Measurements from ENCODE around the gene PPP6R2. TPM values are rescaled to one million over a fixed set of nuclear protein-coding genes. Genes with fewer than 3 reads are reported as not detected.

The PPP6R2 gene
- polyA plus RNA-seq, 2 of the 4 experiments (the other 2 are of a cell fraction), result 9.6 to 14.7 TPM

DNA sequence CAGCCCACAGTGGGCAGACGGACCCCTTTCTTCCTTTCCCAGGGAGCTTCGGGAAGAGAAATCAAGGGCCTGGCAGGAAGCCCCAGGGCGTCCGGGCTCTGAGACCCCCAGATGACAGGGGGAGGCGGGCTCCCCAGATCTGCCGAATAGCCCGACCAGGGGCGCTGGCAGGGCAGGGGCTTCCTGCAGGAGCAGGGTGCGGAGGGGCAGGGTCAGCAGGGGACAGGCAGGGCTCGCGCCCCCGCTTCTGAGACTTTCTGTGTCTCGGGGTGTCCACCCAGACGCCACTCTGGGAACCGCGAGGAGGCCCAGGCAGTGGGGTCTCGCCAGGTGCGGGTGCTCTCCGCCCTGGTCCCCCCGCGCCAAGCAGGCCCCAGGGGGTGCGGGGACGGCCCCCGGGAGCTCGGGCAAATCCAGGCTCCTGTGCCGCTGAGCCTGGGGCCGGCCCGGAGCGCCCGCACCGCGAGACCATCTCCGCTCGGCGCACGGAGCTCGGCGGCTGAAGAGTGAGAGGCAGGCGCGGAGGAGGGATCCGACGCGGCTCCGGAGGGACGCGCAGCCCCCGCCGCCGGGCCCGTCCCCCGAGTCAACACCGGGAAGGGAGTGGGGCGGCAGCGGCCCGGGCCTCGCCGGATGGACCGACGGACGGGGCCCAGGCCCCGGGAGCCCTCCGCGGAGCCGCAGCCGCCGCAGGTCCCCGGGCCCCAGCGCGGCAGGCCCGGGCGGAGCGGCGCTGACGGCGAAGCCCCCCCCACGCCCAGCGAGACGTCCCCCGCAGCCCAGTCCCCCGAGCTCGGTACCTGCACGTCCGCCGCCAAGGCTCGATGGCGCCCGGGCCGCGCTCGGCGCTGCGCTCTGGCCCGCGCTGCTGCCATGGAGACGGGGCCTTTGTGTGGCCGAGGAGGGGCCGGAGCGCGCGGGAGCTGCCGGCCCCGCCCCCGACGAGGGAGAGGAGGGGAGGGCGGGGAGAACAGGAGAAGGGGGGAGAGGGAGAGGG lies 36.1 kb upstream of the PPP6R2 start, which contains the start of gene PLXNB2:
Gene PLXNB2 (minus strand): TSS at position 894 of the 997 bp plus-strand sequence. CDS start 17,062 bp downstream, outside the sequence.
- ChIA-PET POLR2A (interaction anchor here (1.4 to 2.3 kb wide), 3 partner anchors 11 to 20 kb away, joined by 3 to 11 read pairs (median 5); partner anchors contain the start of gene DENND6B), CTCF (interaction anchor here (0.9 to 5.7 kb wide), 8 partner anchors 10 to 60 kb away, joined by 3 to 57 read pairs (median 4); partner anchors contain the start of gene DENND6B)
- Histone ChIP-seq H3K4me1 (peaks cover 48% of the 10 kb centered on the region), H3K27ac (peak within 1 kb of the TSS; percentile 98 to 100), H3K4me3 (peak within 1 kb of the TSS; percentile 100), H3K4me2 (peak within 1 kb of the TSS; percentile 96), H3K9me3 (no peaks in the 10 kb centered on the region)
- no peak for ATAC-seq
- WGBS (ENCODE audit: missing lambda C conversion rate), result 0% methylated on average over 1 of the region's 105 CpGs
- peak in 1 of 2 experiments; percentile 42; a peak in 1 of 5 replicates for TF ChIP-seq JUN (IDR thresholded peaks at IDR 0.05)
- no peak for TF ChIP-seq PBX3 (IDR thresholded peaks at IDR 0.05)
- no peak for TF ChIP-seq CBX2 (IDR thresholded peaks at IDR 0.05; ENCODE audit: borderline replicate concordance, low read depth)
- TF ChIP-seq CEBPB (IDR thresholded peaks at IDR 0.05), result no peak
- TF ChIP-seq POLR2A (IDR thresholded peaks at IDR 0.05; ENCODE audit: low read length), result peak; percentile 53
- TF ChIP-seq NPAS2 (CRISPR knock-in tag; IDR thresholded peaks at IDR 0.05; ENCODE audit: borderline replicate concordance), result no peak
- no peak for TF ChIP-seq ZC3H11A (IDR thresholded peaks at IDR 0.05)
- no peak for TF ChIP-seq GATA3 (IDR thresholded peaks at IDR 0.05; ENCODE audit: borderline replicate concordance)
- TF ChIP-seq HEYL (CRISPR knock-in tag; IDR thresholded peaks at IDR 0.05), result no peak
- TF ChIP-seq KDM1A (IDR thresholded peaks at IDR 0.05; ENCODE audit: low read depth), result no peak
- no peak for FAIRE-seq
- peak; percentile 40 to 77 for DNase-seq (ENCODE audit: low read depth in 1 of 2, low spot score in 1 of 2)

DNA sequence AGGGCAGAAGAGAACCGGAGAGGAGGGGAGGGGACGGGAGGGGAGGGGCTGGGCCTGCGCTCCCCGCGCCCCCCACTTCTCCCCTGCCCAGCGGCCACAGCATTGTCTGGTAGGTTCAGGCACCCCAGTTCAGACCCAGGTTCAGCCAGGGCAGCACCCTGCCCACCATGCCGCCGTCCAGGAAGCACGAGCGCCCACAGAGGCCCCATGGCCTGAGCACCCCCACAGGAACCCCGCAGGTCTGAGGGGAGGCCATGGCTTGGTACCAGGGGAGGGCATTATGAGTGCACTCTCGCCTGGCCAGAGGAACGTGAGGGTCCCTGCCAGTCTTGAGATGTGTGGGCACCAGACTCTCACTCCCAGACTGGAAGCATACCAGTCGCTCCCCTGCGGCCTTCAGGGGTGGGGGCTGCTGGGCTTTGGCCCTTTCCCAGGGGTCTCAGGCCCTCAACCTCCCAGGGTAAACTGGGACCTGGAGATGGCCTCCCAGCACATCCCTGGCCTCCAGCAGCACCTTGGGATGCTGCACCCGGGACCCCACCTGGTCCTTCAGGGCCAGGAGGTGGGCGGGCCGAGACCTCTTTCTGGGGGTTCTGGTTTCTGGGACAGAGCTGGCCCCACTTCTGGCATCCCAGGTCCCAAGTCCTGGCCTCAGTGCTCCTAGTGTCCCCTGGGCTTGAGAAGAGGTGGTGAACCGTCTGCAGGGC lies 35.1 kb upstream of the PPP6R2 start:
- DNase-seq (ENCODE audit: low read depth in 1 of 2, low spot score in 1 of 2) (no peak), FAIRE-seq (no peak), ATAC-seq (0 out of 6 replicates have a peak, but pooled peaks of 1 of the 2 experiments have one; percentile 1)
- Histone ChIP-seq H3K4me1 (peaks cover 38% of the 10 kb centered on the region), H3K4me3 (no peak overlapping the region), H3K4me2 (peak overlapping the region; percentile 53; the same call in 2 of the 3 replicates), H3K9me3 (no peaks in the 10 kb centered on the region), H3K27ac (peak overlapping the region; percentile 66 to 100)
- WGBS (ENCODE audit: missing lambda C conversion rate), result 19% methylated on average over 5 of the region's 19 CpGs
- POLR2A ChIA-PET, result interaction anchor here (1.6 kb wide), 1 partner anchor 19 kb away, joined by 5 read pairs; the partner anchor contains the start of gene DENND6B
- CTCF ChIA-PET, result interaction anchor here (1.0 to 2.7 kb wide), 8 partner anchors 13 to 59 kb away, joined by 3 to 13 read pairs (median 4); partner anchors contain the start of gene DENND6B
- TF ChIP-seq, protein P1, sequence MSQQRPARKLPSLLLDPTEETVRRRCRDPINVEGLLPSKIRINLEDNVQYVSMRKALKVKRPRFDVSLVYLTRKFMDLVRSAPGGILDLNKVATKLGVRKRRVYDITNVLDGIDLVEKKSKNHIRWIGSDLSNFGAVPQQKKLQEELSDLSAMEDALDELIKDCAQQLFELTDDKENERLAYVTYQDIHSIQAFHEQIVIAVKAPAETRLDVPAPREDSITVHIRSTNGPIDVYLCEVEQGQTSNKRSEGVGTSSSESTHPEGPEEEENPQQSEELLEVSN (IDR thresholded peaks at IDR 0.05; ENCODE audit: borderline replicate concordance, low read depth), result no peak
- TF ChIP-seq ZFP36 (IDR thresholded peaks at IDR 0.05; ENCODE audit: borderline replicate concordance, partially characterized antibody) (no peak), RNF2 (IDR thresholded peaks at IDR 0.05; ENCODE audit: borderline replicate concordance, low read depth) (no peak), JUN (IDR thresholded peaks at IDR 0.05) (no peak), EHF (CRISPR knock-in tag; IDR thresholded peaks at IDR 0.05) (no peak), ESRRA (IDR thresholded peaks at IDR 0.05; ENCODE audit: borderline replicate concordance, low read length) (no peak), POLR2AphosphoS2 (conservative IDR thresholded peaks at IDR 0.05; ENCODE audit: low read length) (no peak), FOSL2 (IDR thresholded peaks at IDR 0.05) (no peak), FOSL2 (CRISPR knock-in tag; IDR thresholded peaks at IDR 0.05) (no peak), HOXB13 (CRISPR knock-in tag; IDR thresholded peaks at IDR 0.05; ENCODE audit: low read depth) (no peak), FOXS1 (CRISPR knock-in tag; IDR thresholded peaks at IDR 0.05) (no peak), ZSCAN20 (CRISPR knock-in tag; IDR thresholded peaks at IDR 0.05) (no peak), EHMT2 (IDR thresholded peaks at IDR 0.05; ENCODE audit: low read depth) (no peak), CHD2 (IDR thresholded peaks at IDR 0.05; ENCODE audit: low read length, partially characterized antibody) (no peak)
- TF ChIP-seq, protein P2, sequence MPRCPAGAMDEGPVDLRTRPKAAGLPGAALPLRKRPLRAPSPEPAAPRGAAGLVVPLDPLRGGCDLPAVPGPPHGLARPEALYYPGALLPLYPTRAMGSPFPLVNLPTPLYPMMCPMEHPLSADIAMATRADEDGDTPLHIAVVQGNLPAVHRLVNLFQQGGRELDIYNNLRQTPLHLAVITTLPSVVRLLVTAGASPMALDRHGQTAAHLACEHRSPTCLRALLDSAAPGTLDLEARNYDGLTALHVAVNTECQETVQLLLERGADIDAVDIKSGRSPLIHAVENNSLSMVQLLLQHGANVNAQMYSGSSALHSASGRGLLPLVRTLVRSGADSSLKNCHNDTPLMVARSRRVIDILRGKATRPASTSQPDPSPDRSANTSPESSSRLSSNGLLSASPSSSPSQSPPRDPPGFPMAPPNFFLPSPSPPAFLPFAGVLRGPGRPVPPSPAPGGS (IDR thresholded peaks at IDR 0.05), result no peak
- TF ChIP-seq, protein P3, sequence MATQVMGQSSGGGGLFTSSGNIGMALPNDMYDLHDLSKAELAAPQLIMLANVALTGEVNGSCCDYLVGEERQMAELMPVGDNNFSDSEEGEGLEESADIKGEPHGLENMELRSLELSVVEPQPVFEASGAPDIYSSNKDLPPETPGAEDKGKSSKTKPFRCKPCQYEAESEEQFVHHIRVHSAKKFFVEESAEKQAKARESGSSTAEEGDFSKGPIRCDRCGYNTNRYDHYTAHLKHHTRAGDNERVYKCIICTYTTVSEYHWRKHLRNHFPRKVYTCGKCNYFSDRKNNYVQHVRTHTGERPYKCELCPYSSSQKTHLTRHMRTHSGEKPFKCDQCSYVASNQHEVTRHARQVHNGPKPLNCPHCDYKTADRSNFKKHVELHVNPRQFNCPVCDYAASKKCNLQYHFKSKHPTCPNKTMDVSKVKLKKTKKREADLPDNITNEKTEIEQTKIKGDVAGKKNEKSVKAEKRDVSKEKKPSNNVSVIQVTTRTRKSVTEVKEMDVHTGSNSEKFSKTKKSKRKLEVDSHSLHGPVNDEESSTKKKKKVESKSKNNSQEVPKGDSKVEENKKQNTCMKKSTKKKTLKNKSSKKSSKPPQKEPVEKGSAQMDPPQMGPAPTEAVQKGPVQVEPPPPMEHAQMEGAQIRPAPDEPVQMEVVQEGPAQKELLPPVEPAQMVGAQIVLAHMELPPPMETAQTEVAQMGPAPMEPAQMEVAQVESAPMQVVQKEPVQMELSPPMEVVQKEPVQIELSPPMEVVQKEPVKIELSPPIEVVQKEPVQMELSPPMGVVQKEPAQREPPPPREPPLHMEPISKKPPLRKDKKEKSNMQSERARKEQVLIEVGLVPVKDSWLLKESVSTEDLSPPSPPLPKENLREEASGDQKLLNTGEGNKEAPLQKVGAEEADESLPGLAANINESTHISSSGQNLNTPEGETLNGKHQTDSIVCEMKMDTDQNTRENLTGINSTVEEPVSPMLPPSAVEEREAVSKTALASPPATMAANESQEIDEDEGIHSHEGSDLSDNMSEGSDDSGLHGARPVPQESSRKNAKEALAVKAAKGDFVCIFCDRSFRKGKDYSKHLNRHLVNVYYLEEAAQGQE (IDR thresholded peaks at IDR 0.05), result no peak
- TF ChIP-seq, protein P4, sequence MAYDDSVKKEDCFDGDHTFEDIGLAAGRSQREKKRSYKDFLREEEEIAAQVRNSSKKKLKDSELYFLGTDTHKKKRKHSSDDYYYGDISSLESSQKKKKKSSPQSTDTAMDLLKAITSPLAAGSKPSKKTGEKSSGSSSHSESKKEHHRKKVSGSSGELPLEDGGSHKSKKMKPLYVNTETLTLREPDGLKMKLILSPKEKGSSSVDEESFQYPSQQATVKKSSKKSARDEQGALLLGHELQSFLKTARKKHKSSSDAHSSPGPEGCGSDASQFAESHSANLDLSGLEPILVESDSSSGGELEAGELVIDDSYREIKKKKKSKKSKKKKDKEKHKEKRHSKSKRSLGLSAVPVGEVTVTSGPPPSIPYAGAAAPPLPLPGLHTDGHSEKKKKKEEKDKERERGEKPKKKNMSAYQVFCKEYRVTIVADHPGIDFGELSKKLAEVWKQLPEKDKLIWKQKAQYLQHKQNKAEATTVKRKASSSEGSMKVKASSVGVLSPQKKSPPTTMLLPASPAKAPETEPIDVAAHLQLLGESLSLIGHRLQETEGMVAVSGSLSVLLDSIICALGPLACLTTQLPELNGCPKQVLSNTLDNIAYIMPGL (CRISPR knock-in tag; IDR thresholded peaks at IDR 0.05; ENCODE audit: borderline replicate concordance), result no peak

Measured in A549 (cell line).